ENCODE results near the gene NSMF.
"Not testable (repeated sequence)": the region's sequence is repeated elsewhere in the genome, so short reads cannot be mapped to it uniquely, and the experiment has no call there.

Gene NSMF

DNA sequence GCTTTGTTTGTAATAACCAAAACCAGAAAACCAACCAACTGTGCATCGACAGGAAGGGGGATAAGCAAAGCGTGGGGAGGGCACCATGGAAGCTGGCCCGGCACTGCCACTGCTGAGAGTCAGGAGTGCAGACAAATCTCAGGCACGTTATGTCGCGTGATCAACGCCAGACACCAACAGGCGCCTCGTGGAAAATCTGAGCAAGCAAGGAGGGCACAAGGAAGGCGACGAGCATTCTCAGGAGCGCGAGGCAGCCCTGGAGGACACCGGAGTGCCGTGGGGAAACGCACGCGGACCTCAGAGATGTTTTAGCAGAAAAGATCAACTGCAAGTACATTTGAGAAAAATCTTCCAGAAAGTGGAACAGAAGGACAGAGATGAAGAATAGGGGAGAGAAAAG, 15.1 kb upstream of the NSMF start:
- Mint-ChIP-seq H3K4me1 (peaks cover 2% of the 10 kb centered on the region), H3K9me3 (peaks cover 29% of the 10 kb centered on the region), H3K27me3 (ENCODE audit: low read depth) (no peaks in the 10 kb centered on the region), H3K27ac (no peak overlapping the region), H3K4me3 (no peak overlapping the region), H3K36me3 (ENCODE audit: low read depth) (peaks cover 3% of the 10 kb centered on the region)
- no peak for TF ChIP-seq CTCF (IDR thresholded peaks at IDR 0.05; ENCODE audit: unreplicated experiment in 3 of 3)

DNA sequence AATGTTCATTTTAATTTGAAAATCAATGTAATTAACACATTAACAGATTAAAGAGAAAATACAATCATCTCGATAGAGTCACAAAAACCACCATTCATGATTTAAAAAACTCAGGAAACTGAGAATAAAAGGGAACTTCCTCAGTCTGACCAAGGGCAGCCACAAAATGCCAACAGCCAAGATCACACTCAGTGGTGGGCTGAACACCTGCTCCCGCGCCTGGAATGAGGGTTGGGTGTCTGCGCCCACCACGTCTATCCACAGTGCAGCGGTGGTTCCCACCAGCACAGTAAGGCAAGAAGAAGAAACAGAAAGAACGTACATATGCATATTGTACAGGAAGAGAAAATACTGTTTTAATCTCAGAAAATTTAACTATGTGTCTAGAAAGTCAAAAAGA, 11.7 kb upstream of the NSMF start:
- H3K27ac Mint-ChIP-seq, result no peak overlapping the region
- H3K4me3 Mint-ChIP-seq, result no peak overlapping the region
- peaks cover 9% of the 10 kb centered on the region for H3K27me3 Mint-ChIP-seq (ENCODE audit: low read depth)
- no peak for TF ChIP-seq CTCF (IDR thresholded peaks at IDR 0.05; ENCODE audit: unreplicated experiment in 3 of 3)
- peaks cover 22% of the 10 kb centered on the region for H3K9me3 Mint-ChIP-seq
- no peaks in the 10 kb centered on the region for H3K4me1 Mint-ChIP-seq
- H3K36me3 Mint-ChIP-seq (ENCODE audit: low read depth), result peaks cover 3% of the 10 kb centered on the region

GRCh38 chr9:137467896-137468295, 8.8 kb upstream of the NSMF start:
- no peak for TF ChIP-seq CTCF (IDR thresholded peaks at IDR 0.05; ENCODE audit: unreplicated experiment in 3 of 3)
- peaks cover 6% of the 10 kb centered on the region for H3K9me3 Mint-ChIP-seq
- H3K27ac Mint-ChIP-seq, result no peak overlapping the region
- no peak overlapping the region for H3K4me3 Mint-ChIP-seq
- no peaks in the 10 kb centered on the region for H3K36me3 Mint-ChIP-seq (ENCODE audit: low read depth)
- peaks cover 12% of the 10 kb centered on the region for H3K27me3 Mint-ChIP-seq (ENCODE audit: low read depth)
- H3K4me1 Mint-ChIP-seq, result no peaks in the 10 kb centered on the region

DNA sequence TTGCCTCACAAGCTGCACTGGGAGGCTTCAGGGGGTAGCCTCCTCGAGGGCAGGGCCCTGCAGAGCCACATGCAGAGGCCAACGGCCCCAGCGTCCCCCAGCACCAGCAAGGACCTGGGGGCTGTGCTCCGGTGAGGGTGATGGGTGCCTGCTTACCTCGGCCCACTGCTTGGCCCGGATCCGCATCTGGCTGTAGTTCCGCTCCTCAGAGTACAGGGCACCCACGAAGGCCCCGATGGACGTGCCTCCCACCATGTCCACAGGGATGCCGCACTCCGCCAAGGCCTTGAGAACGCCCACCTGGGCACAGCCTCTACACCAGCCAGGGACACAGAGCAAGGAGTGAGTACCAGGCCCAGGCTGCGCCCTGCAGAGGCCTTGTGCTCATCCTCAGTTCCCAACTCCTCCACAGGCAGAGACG, 8.0 kb upstream of the NSMF start:
- Mint-ChIP-seq H3K27me3 (ENCODE audit: low read depth) (peaks cover 16% of the 10 kb centered on the region), H3K4me3 (no peak overlapping the region), H3K36me3 (ENCODE audit: low read depth) (no peaks in the 10 kb centered on the region), H3K9me3 (peaks cover 4% of the 10 kb centered on the region), H3K4me1 (no peaks in the 10 kb centered on the region), H3K27ac (no peak overlapping the region)
- TF ChIP-seq CTCF (IDR thresholded peaks at IDR 0.05; ENCODE audit: unreplicated experiment in 3 of 3), result no peak

- H3K4me3 Mint-ChIP-seq; H3K36me3 Mint-ChIP-seq (ENCODE audit: low read depth); H3K9me3 Mint-ChIP-seq: not testable (repeated sequence)
These were observed 7.4 kb upstream of the NSMF start for GRCh38 chr9:137466389-137467085.

DNA sequence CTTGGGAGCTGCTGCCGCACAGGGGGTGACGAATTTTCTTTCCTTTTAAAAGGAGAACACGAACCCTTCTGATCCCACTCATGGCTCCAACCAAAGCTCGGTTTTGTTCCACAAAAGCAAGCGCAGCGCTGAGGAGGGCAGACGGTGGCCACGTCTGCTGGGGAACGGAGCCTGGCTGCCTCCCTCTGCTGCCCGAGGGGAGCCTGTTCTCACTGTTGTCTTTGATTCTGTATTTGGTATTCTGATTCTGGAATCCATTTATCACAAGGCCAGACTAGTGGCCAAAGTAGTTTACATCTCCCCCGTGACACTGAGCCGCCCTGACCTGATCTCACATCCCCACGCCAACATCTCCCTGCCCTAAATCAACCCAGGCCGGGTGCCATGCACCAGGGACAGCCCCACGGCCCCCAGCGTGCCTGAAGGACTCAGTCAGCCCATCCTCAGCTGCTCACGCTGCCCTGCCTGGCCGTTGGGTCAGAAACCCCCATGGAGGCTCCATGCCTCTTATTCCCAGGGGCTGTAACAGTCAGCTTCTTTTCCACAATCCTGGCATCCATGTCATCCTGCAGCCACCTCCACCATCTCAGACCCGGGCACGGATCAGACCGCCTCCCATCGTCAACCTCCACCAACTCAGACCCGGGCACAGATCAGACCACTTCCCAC, 6.7 kb upstream of the NSMF start:
- Mint-ChIP-seq H3K9me3 (no peaks in the 10 kb centered on the region), H3K36me3 (ENCODE audit: low read depth) (no peaks in the 10 kb centered on the region), H3K4me1 (no peaks in the 10 kb centered on the region), H3K27me3 (ENCODE audit: low read depth) (peaks cover 18% of the 10 kb centered on the region), H3K4me3 (no peak overlapping the region), H3K27ac (no peak overlapping the region)
- TF ChIP-seq CTCF (IDR thresholded peaks at IDR 0.05; ENCODE audit: unreplicated experiment in 3 of 3), result no peak

More at GRCh38 chr9:137466389-137467085, 7.4 kb upstream of the NSMF start:
- H3K27me3 Mint-ChIP-seq (ENCODE audit: low read depth), result peaks cover 16% of the 10 kb centered on the region
- H3K27ac Mint-ChIP-seq, H3K4me1 Mint-ChIP-seq: not testable (repeated sequence)
